CD4-positive, alpha-beta T cell treated with Interleukin-10 for 1 hour (primary cell): Measurements from ENCODE around the gene GRIN1.

Source experiments
- DNase-seq: peaks from one replicate; pipeline ENCODE4 v3.0.0-alpha.2; 2020

The GRIN1 gene

DNA sequence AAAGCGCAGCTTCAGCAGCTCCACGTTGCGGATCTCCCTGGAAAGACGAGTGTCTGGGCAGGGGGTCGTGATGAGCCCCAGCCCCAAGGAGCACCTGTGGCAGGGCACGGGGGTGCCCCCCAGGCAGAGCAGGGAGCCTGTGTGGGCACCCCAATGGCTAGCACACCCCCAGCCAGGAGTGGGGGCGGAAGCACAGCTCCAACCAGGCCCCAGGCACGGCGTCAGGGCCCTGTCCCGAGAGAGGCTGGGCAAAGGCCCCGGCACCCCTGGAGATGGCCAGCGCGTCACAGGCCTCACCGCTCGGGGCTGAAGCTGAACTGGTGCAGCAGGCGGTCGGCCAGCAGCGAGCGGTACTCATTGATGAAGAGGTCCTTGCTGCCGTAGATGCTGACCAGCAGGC, 41.5 kb downstream of the GRIN1 start:
- no peak for DNase-seq

DNA sequence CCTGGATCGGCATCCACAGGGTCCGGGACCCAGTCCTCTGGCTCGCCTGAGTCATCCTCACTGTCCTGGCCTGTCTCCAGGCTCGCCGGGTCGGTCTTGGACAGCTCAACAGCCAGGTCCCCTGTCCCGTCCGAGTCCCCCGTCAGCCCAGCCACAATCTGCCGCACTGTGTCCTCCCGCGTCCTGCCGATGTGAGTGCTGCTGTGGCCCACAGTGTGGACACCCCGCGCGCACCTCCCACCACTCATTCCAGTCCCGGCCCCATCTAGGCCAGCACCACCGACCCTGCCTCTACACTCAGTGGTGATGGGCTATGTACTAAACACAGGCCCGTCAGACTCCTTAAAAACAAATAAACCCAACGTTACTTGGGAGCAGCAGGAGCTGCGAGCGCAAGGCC, 42.7 kb downstream of the GRIN1 start:
- DNase-seq: no peak

DNA sequence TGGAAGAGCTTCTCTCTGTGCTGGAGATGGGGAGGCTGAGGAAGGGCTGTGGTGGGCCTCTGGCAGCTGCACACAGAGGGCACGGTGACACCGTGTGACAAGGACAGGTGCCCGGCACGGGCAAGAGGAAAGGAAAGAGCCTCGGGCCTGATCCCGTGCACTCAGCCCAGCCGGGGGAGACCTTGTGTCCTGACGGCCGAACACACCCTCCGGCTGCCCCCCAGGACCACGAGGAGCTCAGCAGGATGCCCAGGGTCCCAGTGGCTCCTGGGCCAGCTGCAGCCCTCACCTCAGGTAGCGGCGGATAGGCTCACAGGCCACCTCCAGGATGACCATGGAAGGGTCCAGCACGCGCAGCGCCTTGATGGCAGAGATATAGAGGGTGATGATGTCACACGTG, 43.9 kb downstream of the GRIN1 start:
- no peak for DNase-seq

DNA sequence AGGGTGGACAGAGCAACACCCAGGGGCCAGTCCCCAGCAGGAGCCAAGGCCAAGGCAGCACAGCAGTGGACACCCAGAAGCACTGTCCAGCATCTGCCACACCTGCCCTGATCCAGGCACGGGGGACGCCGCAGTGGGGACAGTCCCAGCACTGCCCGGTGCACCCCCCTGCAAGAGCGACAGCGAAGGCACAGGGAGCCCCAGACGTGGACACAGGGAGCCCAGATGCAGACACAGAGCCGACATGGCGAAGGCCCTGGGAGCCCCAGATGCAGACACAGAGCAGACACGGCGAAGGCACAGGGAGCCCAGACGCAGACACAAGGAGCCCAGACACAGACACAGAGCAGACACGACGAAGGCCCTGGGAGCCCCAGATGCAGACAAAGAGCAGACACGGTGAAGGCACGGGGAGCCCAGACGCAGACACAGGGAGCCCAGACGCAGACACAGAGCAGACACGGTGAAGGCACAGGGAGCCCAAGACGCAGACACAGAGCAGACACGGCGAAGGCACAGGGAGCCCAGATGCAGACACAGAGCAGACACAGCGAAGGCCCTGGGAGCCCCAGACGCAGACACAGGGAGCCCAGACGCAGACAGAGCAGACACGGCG, 45.1 kb downstream of the GRIN1 start:
- DNase-seq: no peak

DNA sequence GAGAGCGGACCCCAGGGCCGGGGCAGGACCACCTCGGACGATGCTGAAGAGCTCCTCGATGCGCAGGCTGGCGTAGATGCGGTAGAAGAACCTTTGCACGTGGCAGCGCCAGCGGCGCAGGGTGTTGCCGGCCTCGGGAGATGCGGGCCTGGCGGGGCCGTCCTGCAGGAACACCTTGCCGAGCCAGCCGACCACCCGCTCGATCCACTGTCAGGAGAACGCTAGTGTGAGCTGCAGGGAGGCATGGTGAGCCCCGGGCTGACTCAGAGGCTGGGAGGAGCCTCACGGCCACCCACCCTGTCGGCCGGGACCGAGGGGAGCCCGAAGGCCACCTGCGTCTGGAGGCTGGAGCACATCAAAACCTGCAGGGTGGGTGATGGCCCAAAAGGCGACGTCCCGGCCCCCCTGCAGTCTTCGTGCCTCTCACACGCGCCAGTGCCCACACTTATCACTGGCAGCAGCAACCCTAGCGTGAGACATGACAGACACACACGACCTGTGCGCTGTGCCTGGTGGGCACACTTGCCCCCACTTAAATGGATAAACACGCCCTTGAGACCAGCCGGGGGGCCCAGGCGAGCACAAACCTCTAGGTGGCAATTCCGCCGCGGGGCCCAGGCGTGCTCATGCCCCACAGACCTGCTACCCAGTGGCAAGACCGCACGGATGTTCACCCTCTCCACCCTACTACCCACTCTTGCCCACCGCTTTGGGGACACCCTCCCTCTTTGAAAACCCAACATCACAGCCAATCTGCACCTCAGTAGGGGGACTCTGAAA, 46.1 kb downstream of the GRIN1 start:
- DNase-seq: no peak

DNA sequence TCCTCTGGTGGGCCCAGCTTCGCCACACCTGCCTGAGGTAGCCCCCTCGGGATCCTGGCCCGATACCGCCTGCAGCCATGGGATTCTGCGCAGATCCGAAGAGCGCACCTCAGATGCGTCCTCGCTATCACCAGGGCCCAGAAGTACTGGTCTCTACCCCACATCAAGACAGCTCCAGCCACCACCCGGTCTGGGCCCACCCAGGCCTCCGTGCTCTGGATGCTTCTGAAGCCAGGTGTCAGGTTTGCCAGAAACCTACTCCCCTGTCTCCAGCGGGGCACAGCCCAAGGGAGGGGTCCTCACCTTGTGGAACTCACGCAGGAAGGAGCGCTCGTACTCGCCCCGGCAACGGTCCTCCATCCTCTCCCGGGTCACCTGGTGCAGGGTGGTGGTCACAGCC, 47.0 kb downstream of the GRIN1 start:
- DNase-seq: no peak

DNA sequence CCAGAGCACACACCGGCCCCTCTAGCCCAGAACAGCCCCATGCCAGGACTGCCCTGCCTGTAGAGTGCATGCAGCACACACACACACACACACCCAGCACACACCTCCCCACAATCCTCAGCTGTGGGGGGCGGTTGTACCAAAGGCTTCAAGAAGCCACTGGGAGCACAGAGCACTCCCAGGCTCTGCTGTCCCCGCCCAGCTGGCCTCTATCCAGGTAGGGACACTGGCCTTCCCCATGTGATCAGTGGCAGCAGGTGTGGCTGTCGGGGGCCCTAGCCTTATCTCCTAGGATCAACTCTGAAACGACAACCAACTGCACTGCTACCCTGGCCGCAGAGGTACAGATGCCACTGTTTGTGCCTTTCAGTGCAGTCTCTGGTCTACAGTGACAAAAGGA, 47.4 kb downstream of the GRIN1 start:
- DNase-seq: no peak

DNA sequence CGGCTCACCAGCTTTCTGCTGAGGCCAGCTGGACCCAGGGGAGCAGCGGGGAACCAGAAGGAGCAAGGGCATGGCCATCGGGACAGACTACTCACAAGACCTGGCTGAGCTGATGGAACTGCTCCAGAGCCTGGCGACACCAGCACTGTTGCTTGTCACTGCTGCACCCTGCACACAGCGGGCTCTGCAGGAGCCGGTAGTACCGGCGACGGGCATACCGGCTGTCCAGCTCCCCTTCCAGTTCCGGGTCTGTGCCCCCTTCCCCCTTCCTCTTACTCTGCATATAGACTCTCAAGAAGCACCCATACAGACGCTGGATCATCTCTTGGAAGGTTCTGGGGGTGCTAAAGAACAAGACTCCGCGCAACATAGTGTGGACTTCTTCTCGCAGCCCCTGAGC, 48.4 kb downstream of the GRIN1 start:
- no peak for DNase-seq

DNA sequence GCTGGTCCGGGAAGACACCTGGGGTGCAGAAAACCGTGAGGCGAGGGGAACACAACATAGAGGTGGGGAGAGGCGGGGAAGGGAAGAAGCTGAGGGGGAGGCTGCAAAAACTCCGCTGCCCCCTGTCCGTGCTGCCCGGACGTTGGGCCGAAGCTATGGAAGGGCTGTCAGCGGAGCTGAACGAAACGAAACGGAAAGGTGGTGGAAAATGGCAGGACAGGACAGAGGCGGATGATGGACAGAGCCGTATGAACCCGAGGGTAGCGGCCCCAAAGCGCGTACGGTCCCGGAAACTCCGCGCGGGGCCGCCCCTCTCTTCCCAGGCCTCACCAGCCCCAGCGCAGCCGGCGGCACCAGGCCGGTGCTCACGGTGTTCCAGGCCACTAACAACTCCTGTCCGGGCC, 49.1 kb downstream of the GRIN1 start:
- DNase-seq: no peak

DNA sequence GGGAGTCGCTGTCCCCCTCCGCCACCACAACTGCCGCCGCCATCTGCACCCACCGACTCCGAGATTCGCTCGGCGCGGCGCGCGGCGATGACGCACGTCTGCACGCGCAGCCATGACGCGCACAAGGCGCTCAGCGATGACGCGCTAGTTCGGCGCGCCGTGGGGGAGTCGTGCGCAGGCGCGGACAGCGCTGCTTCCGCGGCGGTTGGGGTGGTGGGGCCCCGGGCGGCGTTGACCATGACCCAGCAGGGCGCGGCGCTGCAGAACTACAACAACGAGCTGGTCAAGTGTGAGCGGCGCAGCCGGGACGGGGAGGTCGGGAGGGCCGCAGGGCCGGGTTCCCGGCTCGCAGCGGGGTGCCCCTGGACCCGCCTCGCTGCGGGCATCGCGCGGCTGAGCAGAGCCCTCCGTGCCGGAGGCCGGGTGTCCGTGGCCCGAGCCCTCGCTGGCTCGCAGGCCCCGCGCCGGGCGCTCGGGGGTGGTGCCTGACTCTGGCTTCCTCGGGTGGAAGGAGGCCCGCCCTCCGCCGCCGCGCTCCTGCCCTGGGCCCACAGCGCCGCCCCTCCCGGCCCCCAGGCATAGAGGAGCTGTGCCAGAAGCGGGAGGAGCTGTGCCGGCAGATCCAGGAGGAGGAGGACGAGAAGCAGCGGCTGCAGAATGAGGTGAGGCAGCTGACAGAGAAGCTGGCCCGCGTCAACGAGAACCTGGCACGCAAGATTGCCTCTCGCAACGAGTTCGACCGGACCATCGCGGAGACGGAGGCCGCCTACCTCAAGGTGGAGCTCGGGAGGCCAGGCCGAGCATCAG, 49.7 kb downstream of the GRIN1 start, which contains the start of the genes ANAPC2 and SSNA1:
Gene ANAPC2 (minus strand): TSS at position 71 of the 807 bp plus-strand sequence. CDS start 28 bp downstream, at position 43.
Gene SSNA1 (plus strand): TSS at position 187 of the 807 bp plus-strand sequence. CDS start 51 bp downstream, at position 238.
- DNase-seq: peak; percentile 94

DNA sequence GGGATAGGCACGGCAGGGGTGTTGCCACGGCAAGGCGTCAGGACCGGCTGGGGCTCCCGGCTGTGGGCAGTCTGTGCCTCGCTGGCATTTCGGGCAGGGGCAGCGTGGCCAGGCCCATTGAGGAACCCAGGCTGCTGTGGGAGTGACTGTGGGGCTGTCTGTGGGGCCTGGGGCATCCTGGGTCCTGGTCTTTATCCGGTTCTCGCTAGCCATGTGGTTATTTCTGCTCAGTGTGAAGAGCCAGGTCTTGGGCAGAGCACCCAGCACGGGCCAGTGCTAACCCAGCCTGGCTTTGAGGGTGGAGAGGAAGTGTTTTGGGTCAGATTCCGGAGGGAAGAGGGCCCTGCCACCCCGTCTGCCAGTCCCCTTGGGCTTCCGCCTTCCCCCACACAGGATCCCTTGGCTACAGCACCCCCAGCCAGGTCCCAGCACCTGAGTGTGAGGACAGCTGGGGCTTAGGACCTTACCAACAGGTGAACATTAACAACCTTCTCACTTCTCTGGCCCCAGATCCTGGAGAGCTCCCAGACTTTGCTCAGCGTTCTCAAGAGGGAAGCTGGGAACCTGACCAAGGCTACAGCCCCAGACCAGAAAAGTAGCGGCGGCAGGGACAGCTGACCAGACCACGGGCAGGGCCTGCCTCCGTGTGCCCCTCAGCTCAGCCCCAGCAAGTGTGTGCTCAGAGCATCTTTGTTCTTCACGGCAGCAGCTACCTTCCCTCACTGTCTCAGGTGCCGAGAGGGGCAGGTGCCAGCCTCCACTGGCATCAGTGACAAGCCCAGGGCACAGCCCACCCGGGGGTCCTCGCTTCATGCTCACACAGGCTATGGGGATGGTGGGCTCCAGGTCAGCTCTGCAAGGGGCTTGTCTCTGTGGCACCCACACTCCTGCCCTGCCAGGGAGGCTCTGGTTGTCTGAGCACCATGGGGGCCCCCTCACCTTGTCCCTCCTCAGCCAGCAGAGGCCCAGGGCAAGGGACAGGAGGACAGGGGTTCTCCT, 50.6 kb downstream of the GRIN1 start:
- DNase-seq: no peak

DNA sequence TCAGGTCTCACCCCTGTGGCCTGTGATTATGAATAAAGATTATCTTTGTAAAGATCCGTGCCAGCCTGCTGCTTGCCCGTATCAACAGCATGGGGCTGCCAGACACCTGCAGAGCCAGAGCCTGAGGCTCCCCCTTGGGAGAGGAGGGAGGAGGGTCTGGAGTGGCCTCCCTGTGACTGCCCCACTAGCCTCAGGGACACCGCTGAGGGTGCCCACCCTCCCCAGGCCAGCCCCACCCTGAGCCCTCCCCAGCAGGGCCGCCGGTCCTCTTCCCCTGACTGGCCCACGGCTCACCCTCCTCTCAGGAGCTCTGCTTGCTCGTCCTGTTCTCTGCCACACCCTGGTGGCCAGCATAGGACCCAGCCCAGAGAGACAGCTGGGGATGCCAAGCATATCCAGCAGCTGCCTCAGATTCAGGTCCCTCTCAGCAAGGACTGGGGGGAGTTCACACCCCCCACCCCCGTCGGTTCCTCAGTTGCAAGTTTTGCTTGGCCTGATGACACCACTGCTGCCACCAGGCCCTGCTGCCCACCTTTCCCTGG, 51.4 kb downstream of the GRIN1 start:
- DNase-seq: no peak

DNA sequence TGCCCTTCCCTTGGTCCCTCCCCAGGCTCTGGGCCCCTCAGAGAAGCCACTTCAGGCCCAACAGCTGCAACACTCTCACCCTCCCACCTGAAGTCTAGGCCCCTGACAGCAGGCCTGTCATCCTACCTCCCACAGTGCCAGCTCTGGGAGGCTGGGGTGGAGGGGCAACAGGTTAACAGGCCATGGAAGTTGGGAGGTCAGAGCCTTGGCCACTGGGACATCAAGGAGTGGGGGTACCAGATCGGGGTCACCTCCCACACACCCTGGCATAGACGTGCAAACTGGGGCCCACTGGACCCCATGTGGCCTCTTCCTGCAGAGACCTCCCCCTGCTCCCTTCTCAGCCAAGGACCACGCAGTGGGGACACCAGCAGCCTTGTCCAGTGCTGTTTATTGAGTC, 52.3 kb downstream of the GRIN1 start:
- DNase-seq: no peak

DNA sequence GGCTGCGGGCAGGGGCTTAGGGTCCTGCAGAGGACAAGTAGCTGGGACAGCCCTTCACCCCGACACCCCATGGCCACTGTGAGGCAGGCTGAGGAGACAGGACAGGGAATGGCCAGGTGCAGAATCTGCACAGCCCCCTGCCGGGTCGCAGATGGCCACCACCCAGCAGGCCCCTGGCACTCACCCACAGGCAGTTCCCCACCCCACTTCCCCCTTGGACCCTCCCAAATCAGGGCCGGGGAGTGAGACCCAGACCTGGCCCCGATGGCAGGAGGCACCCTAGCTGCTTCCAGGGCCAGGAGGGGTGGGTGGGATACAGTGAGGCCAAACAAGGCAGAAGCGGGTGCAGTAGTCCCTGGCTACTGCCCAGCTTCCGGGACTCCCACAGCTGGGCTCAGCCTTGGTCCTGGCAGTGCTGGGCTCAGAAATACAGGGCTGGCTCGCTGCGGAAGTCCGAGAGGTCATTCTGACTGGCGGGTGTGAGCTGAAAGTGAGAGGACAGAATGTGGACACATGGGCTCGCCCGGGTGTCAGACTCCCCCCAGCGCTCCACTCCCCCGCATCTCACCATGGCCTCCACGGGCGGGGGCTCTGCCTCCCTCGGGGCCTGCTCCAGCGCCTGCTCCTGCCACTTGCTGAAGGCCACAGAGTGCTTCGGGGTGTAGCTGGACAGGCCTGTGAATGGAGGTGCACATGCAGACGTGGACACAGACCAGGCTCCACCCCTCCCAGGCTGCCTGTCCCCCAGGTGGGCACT, 52.9 kb downstream of the GRIN1 start:
- no peak for DNase-seq

DNA sequence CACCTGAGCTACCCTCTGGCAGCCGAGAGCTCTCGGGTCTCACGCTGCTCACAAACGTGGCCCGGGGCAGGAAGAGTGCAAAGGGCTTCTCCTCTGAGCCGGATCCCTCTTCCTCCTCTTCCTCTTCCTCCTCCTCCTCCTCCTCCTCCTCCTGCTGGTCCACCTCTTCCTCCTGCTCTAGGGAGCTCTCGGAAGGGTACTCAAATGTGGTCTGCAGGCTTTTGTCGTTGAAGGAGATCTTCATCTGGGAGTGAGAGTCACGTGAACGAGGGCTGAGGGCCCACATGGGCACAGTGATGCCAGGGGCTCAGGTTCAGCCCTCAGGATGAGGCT, 53.5 kb downstream of the GRIN1 start:
- no peak for DNase-seq

DNA sequence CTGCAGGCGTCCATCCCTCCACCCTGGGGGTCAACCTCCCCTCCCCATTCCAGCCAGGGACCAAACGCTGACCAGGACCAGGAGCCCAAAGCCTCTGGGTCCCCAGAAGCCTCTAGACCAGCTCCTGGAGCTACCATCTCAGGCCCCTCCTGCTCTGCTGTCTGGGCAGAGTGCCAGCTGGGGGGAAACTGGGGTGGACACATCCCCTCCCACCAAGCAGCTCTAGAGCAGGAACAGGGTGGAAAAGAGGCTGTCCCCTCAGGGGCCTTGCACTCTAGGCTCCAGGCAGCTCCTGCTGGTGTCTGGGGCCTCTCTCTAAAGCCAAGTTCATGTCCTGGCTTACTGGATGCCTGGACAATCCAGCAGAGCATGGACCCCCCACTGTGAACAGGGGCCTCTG, 53.9 kb downstream of the GRIN1 start:
- no peak for DNase-seq

DNA sequence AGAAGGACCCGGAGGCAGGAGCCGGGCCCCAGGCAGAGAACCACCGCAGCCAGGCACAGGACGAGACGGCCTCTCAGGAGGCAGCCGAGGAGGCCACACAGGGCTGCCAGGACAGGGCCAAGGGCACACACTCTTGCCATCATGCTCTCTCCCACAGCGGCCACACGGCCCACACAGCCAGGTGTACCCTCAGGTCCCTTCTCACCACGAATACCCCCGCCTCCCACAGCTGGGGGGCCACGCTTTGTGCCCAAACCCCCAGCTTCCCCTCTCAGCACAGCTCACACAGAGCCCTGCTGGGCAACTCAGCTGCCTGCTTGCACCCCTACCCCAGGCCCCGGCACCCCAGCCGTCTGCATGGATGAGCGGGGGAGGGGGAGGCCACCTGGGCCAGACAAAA, 54.8 kb downstream of the GRIN1 start:
- DNase-seq: no peak

DNA sequence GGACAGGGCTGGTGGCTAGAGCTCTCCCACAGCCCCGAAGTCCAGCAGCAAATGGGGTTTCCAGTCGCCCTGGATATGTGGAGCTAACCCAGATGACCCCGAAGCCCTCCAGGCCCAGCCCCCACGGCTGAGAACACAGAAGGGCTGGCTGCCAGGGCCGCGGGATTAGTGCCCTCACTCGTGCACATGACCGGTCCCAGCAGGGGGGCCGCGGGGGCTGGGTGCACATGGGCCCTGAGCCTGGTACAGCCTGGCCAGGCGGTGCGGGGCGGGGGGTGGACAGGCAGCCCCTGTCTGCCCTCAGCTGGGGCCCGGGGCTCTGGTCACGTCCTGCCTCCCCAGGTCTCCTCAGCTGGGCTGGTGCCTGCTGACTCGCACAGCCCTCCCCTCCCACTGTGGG, 55.4 kb downstream of the GRIN1 start:
- DNase-seq: no peak

DNA sequence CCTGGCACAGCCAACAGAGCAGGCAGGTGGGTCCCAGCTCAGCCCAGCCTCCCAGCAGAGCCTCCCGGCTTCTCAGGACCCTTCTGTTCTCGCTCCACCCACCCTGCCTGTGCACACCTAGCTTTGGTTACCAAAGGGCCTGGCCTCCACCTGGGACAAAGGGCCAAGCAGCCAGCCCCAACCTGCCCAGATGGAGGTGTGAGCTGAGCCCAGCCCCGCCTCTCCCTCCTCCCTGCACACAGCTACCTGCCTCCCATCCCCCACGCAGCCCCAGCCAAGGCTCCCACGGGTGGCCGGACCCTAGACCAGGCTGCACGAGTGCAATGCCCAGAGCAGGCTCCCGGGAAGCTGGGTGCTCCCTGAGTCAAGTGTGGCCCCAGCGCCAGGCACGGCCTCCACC, 56.0 kb downstream of the GRIN1 start:
- DNase-seq: no peak

DNA sequence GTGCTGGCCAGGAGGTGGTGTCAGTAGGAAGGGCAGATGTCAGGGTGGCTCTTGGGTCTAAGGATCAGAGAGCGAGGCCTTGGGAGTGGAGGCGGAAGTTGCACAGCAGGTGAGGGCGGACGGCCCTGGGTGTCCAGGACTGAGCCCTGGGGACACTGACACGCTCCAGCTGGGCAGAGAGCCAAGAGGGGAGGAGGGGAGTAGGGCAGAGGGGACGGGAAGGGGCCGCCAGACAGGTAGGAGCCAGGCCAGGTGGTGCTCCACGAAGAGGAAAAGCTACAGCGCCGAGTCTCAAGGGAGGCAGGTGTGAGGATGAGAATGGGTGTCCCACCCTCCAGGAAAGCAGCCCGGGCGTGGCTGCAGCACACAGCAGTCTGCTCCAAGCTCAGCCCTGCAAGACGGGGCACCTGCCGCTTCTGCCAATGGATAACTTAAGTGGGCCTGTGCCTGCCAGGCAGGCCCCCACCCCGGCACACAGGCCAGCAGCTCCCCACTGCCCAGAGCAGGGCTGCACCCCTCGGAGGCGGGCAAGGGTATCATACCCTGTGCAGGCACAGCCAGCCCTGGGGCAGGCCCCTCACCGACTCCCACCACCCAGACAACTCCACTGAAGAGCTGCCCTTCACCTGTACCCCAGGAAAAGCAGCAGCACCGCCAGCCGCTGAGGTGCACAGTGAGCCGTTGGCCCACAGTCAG, 56.7 kb downstream of the GRIN1 start:
- DNase-seq: no peak
